Astrocyte (in vitro differentiated cells and primary cell): Measurements from ENCODE around the gene AGBL5. TPM values are rescaled to one million over a fixed set of nuclear protein-coding genes. Genes with fewer than 3 reads are reported as not detected.

Experiments used
- DNase-seq: peaks from one replicate; pipeline ENCODE4 v3.0.0-alpha.2; 2010; ENCODE audit warnings: low read depth
- FAIRE-seq: peaks from 2 replicates; lab custom pipeline; 2011; peaks lifted over from hg19 to GRCh38; lab: Jason Lieb, UNC
- H2AFZ ChIP-seq: 2 replicates; pipeline ENCODE4 v1.6.0; 2012; ENCODE audit warnings: low read depth, low read length, inconsistent platforms
- H3K27ac ChIP-seq: 2 replicates; pipeline ENCODE4 v1.5.1; 2011; ENCODE audit warnings: low read depth, low read length, inconsistent platforms
- H3K27me3 ChIP-seq: 2 replicates; pipeline ENCODE4 v1.6.0; 2011; ENCODE audit warnings: low read length, inconsistent platforms; ENCODE audit not compliant: insufficient read depth
- H3K36me3 ChIP-seq: 2 replicates; pipeline ENCODE4 v1.5.1; 2011; ENCODE audit warnings: low read length, inconsistent platforms; ENCODE audit not compliant: insufficient read depth
- H3K4me1 ChIP-seq: 2 replicates; pipeline ENCODE4 v1.5.1; 2011; ENCODE audit warnings: low read length, inconsistent platforms; ENCODE audit not compliant: insufficient read depth
- H3K4me2 ChIP-seq: 2 replicates; pipeline ENCODE4 v1.6.0; 2012; ENCODE audit warnings: low read length, inconsistent platforms
- H3K4me3 ChIP-seq: 2 replicates; pipeline ENCODE4 v1.5.1; 2011; ENCODE audit warnings: low read depth, mild to moderate bottlenecking, low read length, inconsistent platforms; ENCODE audit not compliant: insufficient read depth
- H3K79me2 ChIP-seq: 2 replicates; pipeline ENCODE4 v1.6.0; 2012; ENCODE audit warnings: mild to moderate bottlenecking, low read length, inconsistent platforms; ENCODE audit not compliant: insufficient read depth
- H3K9ac ChIP-seq: 2 replicates; pipeline ENCODE4 v1.6.0; 2012; ENCODE audit warnings: mild to moderate bottlenecking, low read length, inconsistent platforms
- H3K9me3 ChIP-seq: 2 replicates; pipeline ENCODE4 v1.5.1; 2012; ENCODE audit warnings: low read depth, mild to moderate bottlenecking, low read length, inconsistent platforms; ENCODE audit not compliant: insufficient read depth
- H4K20me1 ChIP-seq: 2 replicates; pipeline ENCODE4 v1.6.0; 2012; ENCODE audit warnings: low read length, inconsistent platforms; ENCODE audit not compliant: insufficient read depth
- H3K27ac Mint-ChIP-seq: one replicate; pipeline ENCODE4 v1.8.0; 2021; ENCODE audit warnings: mild to moderate bottlenecking, mixed read lengths; ENCODE audit not compliant: unreplicated experiment
- H3K27me3 Mint-ChIP-seq: one replicate; pipeline ENCODE4 v1.8.0; 2021; ENCODE audit warnings: low read depth, mixed read lengths; ENCODE audit not compliant: unreplicated experiment
- H3K36me3 Mint-ChIP-seq: one replicate; pipeline ENCODE4 v1.8.0; 2021; ENCODE audit warnings: low read depth, mixed read lengths; ENCODE audit not compliant: unreplicated experiment
- H3K4me1 Mint-ChIP-seq: one replicate; pipeline ENCODE4 v1.8.0; 2021; ENCODE audit warnings: low read depth, mixed read lengths; ENCODE audit not compliant: unreplicated experiment
- H3K4me3 Mint-ChIP-seq: one replicate; pipeline ENCODE4 v1.8.0; 2021; ENCODE audit warnings: mild to moderate bottlenecking, moderate library complexity, mixed read lengths; ENCODE audit not compliant: unreplicated experiment
- H3K9me3 Mint-ChIP-seq: one replicate; pipeline ENCODE4 v1.8.0; 2021; ENCODE audit warnings: mild to moderate bottlenecking, mixed read lengths; ENCODE audit not compliant: unreplicated experiment
- EZH2 ChIP-seq: IDR thresholded peaks from 2 replicates; pipeline ENCODE4 v1.6.1; 2012; ENCODE audit warnings: mild to moderate bottlenecking, low read length, inconsistent platforms; ENCODE audit not compliant: insufficient read depth
- total RNA-seq: library from RNA; stranded (reverse); gene quantifications from 2 replicates; pipeline ENCODE4 v1.2.1, GENCODE V29; 2021
- TF ChIP-seq, protein P1 (sequence below): IDR thresholded peaks from 2 replicates; pipeline ENCODE4 v1.5.1; 2011; ENCODE audit warnings: low read depth, mild to moderate bottlenecking, inconsistent platforms, low read length, moderate library complexity; ENCODE audit not compliant: insufficient read depth

The AGBL5 gene
- total RNA-seq, 1 donor from 2014 or later, result 20.7 TPM

GRCh38 chr2:27009716-27010115 lies 41.8 kb upstream of the AGBL5 start:
- no peak for FAIRE-seq

GRCh38 chr2:27010139-27010538 lies 41.3 kb upstream of the AGBL5 start:
- TF ChIP-seq EZH2, result no peak
- TF ChIP-seq, protein P1, sequence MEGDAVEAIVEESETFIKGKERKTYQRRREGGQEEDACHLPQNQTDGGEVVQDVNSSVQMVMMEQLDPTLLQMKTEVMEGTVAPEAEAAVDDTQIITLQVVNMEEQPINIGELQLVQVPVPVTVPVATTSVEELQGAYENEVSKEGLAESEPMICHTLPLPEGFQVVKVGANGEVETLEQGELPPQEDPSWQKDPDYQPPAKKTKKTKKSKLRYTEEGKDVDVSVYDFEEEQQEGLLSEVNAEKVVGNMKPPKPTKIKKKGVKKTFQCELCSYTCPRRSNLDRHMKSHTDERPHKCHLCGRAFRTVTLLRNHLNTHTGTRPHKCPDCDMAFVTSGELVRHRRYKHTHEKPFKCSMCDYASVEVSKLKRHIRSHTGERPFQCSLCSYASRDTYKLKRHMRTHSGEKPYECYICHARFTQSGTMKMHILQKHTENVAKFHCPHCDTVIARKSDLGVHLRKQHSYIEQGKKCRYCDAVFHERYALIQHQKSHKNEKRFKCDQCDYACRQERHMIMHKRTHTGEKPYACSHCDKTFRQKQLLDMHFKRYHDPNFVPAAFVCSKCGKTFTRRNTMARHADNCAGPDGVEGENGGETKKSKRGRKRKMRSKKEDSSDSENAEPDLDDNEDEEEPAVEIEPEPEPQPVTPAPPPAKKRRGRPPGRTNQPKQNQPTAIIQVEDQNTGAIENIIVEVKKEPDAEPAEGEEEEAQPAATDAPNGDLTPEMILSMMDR, result no peak
- peaks cover 7% of the 10 kb centered on the region for H3K4me1 ChIP-seq
- Mint-ChIP-seq H3K4me3 (no peak overlapping the region), H3K36me3 (peaks cover 10% of the 10 kb centered on the region), H3K9me3 (no peaks in the 10 kb centered on the region), H3K27ac (no peak overlapping the region), H3K4me1 (peaks cover 17% of the 10 kb centered on the region), H3K27me3 (peaks cover 2% of the 10 kb centered on the region)
- H4K20me1 ChIP-seq, result peaks cover 5% of the 10 kb centered on the region
- FAIRE-seq, result no peak
- no peaks in the 10 kb centered on the region for H3K36me3 ChIP-seq
- H2AFZ ChIP-seq, result no peak overlapping the region
- no peak for DNase-seq
- H3K79me2 ChIP-seq, result no peaks in the 10 kb centered on the region
- no peak overlapping the region for H3K9ac ChIP-seq
- H3K9me3 ChIP-seq, result no peaks in the 10 kb centered on the region
- H3K4me3 ChIP-seq, result no peak overlapping the region
- no peak overlapping the region for H3K4me2 ChIP-seq
- H3K27ac ChIP-seq, result no peak overlapping the region
- H3K27me3 ChIP-seq, result no peaks in the 10 kb centered on the region

More at GRCh38 chr2:27009716-27010115, 41.8 kb upstream of the AGBL5 start:
- Histone ChIP-seq H3K27ac (no peak overlapping the region), H3K4me2 (no peak overlapping the region), H2AFZ (no peak overlapping the region), H3K4me3 (no peak overlapping the region), H3K9ac (no peak overlapping the region), H3K27me3 (no peaks in the 10 kb centered on the region), H3K4me1 (peaks cover 7% of the 10 kb centered on the region), H3K9me3 (no peaks in the 10 kb centered on the region), H3K79me2 (no peaks in the 10 kb centered on the region), H3K36me3 (no peaks in the 10 kb centered on the region), H4K20me1 (peaks cover 5% of the 10 kb centered on the region)
- Mint-ChIP-seq H3K4me1 (peaks cover 16% of the 10 kb centered on the region), H3K27ac (no peak overlapping the region), H3K36me3 (peaks cover 9% of the 10 kb centered on the region), H3K9me3 (no peaks in the 10 kb centered on the region), H3K27me3 (peaks cover 2% of the 10 kb centered on the region), H3K4me3 (no peak overlapping the region)
- no peak for TF ChIP-seq EZH2
- TF ChIP-seq, protein P1, result no peak
- no peak for DNase-seq

DNA sequence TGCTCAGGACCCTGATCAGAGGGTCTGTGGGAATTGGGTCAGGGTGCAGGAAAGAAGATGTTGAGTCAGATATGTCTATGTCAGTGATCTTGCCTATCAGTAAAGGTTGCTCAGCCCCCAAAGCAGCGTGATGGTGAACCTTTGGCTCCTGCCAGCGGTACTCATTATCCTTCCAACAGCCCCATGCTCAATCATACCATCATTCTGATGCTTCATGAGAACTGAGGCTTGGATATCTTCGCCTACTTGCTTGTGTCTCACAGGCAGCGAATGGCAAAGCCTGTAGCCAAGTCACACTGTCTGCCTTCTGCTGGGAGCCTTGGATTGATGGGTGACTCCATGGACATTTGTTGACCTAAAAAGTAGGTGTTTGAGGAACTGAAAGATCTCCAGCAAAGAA lies 37.7 kb upstream of the AGBL5 start:
- FAIRE-seq, result no peak
- H3K27me3 Mint-ChIP-seq, result peaks cover 6% of the 10 kb centered on the region
- DNase-seq, result no peak
- H3K4me1 Mint-ChIP-seq, result peaks cover 33% of the 10 kb centered on the region
- no peaks in the 10 kb centered on the region for H3K9me3 Mint-ChIP-seq
- Histone ChIP-seq H3K4me1 (peaks cover 17% of the 10 kb centered on the region), H2AFZ (no peak overlapping the region), H3K9ac (no peak overlapping the region), H3K27ac (no peak overlapping the region), H4K20me1 (peaks cover 12% of the 10 kb centered on the region), H3K9me3 (no peaks in the 10 kb centered on the region), H3K27me3 (no peaks in the 10 kb centered on the region), H3K4me2 (no peak overlapping the region), H3K36me3 (no peaks in the 10 kb centered on the region), H3K79me2 (no peaks in the 10 kb centered on the region), H3K4me3 (no peak overlapping the region)
- no peak overlapping the region for H3K27ac Mint-ChIP-seq
- no peak overlapping the region for H3K4me3 Mint-ChIP-seq
- H3K36me3 Mint-ChIP-seq, result peaks cover 11% of the 10 kb centered on the region
- TF ChIP-seq EZH2, result no peak
- TF ChIP-seq, protein P1, result no peak
